OCI-LY3 (cell line): ENCODE data around the gene NANOS2.

Source experiments
- H2AFZ ChIP-seq: fragments of 200-600, 300-600 bp; shearing (Covaris generic); 2 replicates; pipeline ENCODE4 v1.6.0; 2014; ENCODE audit warnings: antibody characterized with exemption, low read depth, low read length
- H3K27ac ChIP-seq: fragments of 200-600, 300-600 bp; sonication (generic); 2 replicates; pipeline ENCODE4 v1.5.1; 2014; ENCODE audit warnings: mild to moderate bottlenecking, low read length, moderate library complexity, mixed read lengths
- H3K27me3 ChIP-seq: fragments of 200-600, 300-600 bp; sonication (generic); 2 replicates; pipeline ENCODE4 v1.6.1; 2014; ENCODE audit warnings: low read depth, low read length, mixed read lengths
- H3K36me3 ChIP-seq: fragments of 200-600, 300-600 bp; sonication (generic); replicated peaks from 2 replicates; pipeline ENCODE3; 2014; ENCODE audit warnings: low read depth, low read length, mixed read lengths
- H3K4me1 ChIP-seq: fragments of 300-600, 200-600 bp; sonication (generic); 2 replicates; pipeline ENCODE4 v1.6.1; 2014; ENCODE audit warnings: low read length, mixed read lengths
- H3K4me2 ChIP-seq: fragments of 200-600, 300-600 bp; sonication (generic); 2 replicates; pipeline ENCODE4 v1.6.1; 2014; ENCODE audit warnings: low read length, mixed read lengths
- H3K4me3 ChIP-seq: fragments of 300-600, 200-600 bp; sonication (generic); 2 replicates; pipeline ENCODE4 v1.5.1; 2014; ENCODE audit warnings: antibody characterized with exemption, mild to moderate bottlenecking, low read length, moderate library complexity
- H3K79me2 ChIP-seq: fragments of 300-600, 200-600 bp; shearing (Covaris generic); 2 replicates; pipeline ENCODE4 v1.6.1; 2014; ENCODE audit warnings: mild to moderate bottlenecking, low read length, mixed read lengths
- H3K9ac ChIP-seq: fragments of 300-600, 200-600 bp; shearing (Covaris generic); 2 replicates; pipeline ENCODE4 v1.6.0; 2014; ENCODE audit warnings: mild to moderate bottlenecking, low read length, moderate library complexity
- H3K9me3 ChIP-seq: fragments of 200-600, 300-600 bp; shearing (Covaris generic); 2 replicates; pipeline ENCODE4 v1.6.1; 2014; ENCODE audit warnings: low read length, mixed read lengths; ENCODE audit not compliant: insufficient read depth
- H4K20me1 ChIP-seq: fragments of 200-600, 300-600 bp; sonication (generic); 2 replicates; pipeline ENCODE4 v1.6.1; 2016; ENCODE audit warnings: low read length, mixed read lengths; ENCODE audit not compliant: insufficient read depth
- CTCF ChIP-seq: fragments of 200-600, 300-600 bp; sonication (generic); IDR thresholded peaks from 2 replicates; pipeline ENCODE4 v1.5.1; 2014; ENCODE audit warnings: antibody characterized with exemption, low read length, low read depth
- EZH2phosphoT487 ChIP-seq: fragments of 200-600 bp; shearing (Covaris generic); IDR thresholded peaks from 2 replicates; pipeline ENCODE4 v1.6.1; 2018; ENCODE audit warnings: antibody characterized with exemption, mixed run types, low read depth

Gene NANOS2

GRCh38 chr19:45883586-45883880, 31.0 kb downstream of the NANOS2 start:
- TF ChIP-seq CTCF = no peak
- TF ChIP-seq EZH2phosphoT487 = no peak
- no peak overlapping the region for H3K27ac ChIP-seq
- H3K4me1 ChIP-seq = peaks cover 36% of the 10 kb centered on the region
- H3K79me2 ChIP-seq = peaks cover 21% of the 10 kb centered on the region
- H3K36me3 ChIP-seq = peaks cover 11% of the 10 kb centered on the region
- H3K27me3 ChIP-seq = no peaks in the 10 kb centered on the region
- H3K4me2 ChIP-seq = peak overlapping the region; percentile 49
- H4K20me1 ChIP-seq = no peaks in the 10 kb centered on the region
- H3K9ac ChIP-seq = no peak overlapping the region
- no peaks in the 10 kb centered on the region for H3K9me3 ChIP-seq
- no peak overlapping the region for H2AFZ ChIP-seq
- peak overlapping the region; percentile 54 for H3K4me3 ChIP-seq

- peaks cover 21% of the 10 kb centered on the region for H3K79me2 ChIP-seq
- TF ChIP-seq EZH2phosphoT487 (no peak), CTCF (peak; percentile 99)
- peak overlapping the region; percentile 96 for H3K9ac ChIP-seq
- peak overlapping the region; percentile 99 for H3K4me2 ChIP-seq
- no peaks in the 10 kb centered on the region for H3K27me3 ChIP-seq
- peak overlapping the region; percentile 84 for H3K27ac ChIP-seq
- H3K36me3 ChIP-seq = peaks cover 11% of the 10 kb centered on the region
- peaks cover 39% of the 10 kb centered on the region for H3K4me1 ChIP-seq
- H3K4me3 ChIP-seq = peak overlapping the region; percentile 86
- H4K20me1 ChIP-seq = no peaks in the 10 kb centered on the region
- no peaks in the 10 kb centered on the region for H3K9me3 ChIP-seq
- no peak overlapping the region for H2AFZ ChIP-seq
These were observed 31.7 kb downstream of the NANOS2 start for GRCh38 chr19:45882652-45883585.

DNA sequence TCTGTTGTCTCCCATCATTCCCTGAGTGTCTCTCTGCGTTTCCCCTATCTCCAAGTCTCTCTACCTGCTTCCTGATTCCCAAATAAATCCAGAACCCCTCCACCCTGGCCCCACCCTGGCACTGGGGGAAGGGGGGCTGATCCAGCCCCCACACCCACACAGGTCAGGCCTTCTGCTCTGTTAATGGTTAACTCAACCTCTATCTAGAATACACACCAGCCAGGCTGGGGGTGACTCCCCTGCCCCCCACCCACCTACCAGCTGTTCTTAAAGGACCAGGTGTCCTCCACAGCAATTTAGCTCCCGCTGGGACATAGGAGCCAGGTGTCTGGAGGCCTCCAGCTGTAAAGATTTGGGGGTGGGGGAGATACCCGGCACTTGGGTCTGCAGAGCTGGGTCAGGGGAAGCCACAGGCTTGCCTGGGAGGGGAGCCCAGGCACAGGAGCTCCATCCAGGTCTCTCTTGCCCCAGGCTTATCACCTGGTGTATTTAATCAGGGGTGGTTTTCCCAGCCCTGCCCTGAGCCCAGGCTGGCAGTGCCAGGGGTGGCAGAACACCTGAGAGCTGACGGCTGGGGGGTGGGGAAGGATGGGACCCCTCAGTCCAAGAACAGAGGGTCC, 32.6 kb downstream of the NANOS2 start:
- Histone ChIP-seq H3K9ac (peak overlapping the region; percentile 96), H4K20me1 (no peaks in the 10 kb centered on the region), H3K9me3 (no peaks in the 10 kb centered on the region), H3K27me3 (no peaks in the 10 kb centered on the region), H3K4me3 (peak overlapping the region; percentile 86), H2AFZ (peak overlapping the region; percentile 1; the same call in 1 of the 2 replicates), H3K79me2 (peaks cover 21% of the 10 kb centered on the region), H3K4me2 (peak overlapping the region; percentile 99), H3K4me1 (peaks cover 37% of the 10 kb centered on the region), H3K27ac (peak overlapping the region; percentile 84), H3K36me3 (peaks cover 11% of the 10 kb centered on the region)
- TF ChIP-seq EZH2phosphoT487 = no peak

DNA sequence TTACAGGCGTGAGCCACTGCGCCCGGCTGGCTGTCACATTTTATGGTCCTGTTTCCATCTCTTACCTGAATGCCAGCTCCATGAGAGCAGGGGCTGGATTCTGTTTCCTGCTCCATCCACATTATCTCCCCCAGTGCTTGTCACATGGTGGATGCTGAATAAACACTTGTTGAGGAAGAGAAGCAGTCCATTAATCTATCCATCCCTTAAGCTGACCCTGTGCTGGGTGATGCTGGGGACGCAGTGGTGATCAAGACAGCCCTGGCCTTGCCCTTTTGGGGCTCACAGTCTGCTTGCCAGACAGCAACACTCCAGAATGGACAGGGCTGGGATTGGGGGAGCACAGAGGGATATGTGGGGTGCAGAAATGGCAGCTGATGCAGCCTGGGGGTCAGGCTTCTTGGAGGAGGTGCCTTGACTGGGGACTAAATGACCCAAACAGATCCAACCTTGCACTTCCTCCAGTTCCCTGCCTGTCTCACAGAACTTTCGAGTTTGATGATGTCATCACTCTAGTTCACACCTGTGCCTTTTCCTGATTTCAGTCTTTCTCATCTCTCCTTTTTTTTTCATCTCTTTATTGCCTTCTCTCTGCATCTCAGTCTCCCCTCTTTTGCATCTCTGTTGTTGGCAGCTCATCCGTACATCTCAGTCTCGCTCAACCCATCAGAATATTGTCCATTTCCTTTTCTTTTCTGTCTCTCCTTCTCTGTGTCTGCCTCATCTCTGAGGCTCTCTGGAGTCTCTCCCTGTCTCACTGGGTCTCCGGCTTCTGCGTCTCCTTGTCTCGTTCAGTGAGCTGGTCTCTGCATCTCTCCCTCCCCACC, 33.3 kb downstream of the NANOS2 start:
- TF ChIP-seq EZH2phosphoT487 (no peak), CTCF (no peak)
- Histone ChIP-seq H3K9me3 (no peaks in the 10 kb centered on the region), H2AFZ (peak overlapping the region; percentile 1; the same call in 1 of the 2 replicates), H3K9ac (peak overlapping the region; percentile 96), H3K4me1 (peaks cover 45% of the 10 kb centered on the region), H3K4me3 (peak overlapping the region; percentile 86), H3K27ac (peak overlapping the region; percentile 84), H4K20me1 (no peaks in the 10 kb centered on the region), H3K27me3 (no peaks in the 10 kb centered on the region), H3K4me2 (peak overlapping the region; percentile 99), H3K36me3 (peaks cover 11% of the 10 kb centered on the region), H3K79me2 (peaks cover 21% of the 10 kb centered on the region)
